Right lobe of liver (tissue), 4 donors: ENCODE measurements around the gene CIZ1.

Experiments
- POLR2A ChIP-seq: fragments of 450-650 bp; IDR thresholded peaks from one replicate; pipeline ENCODE4 v1.6.1; 2017; ENCODE audit warnings: antibody characterized with exemption, mild to moderate bottlenecking
- TF ChIP-seq, protein P1 (sequence below), 4 donors: fragments of 200-600 bp in 3 of 4; fragments of 450-650 bp in 1 of 4; IDR thresholded peaks; one replicate each; pipeline versions ENCODE4 v1.5.1 to v1.8.0; 2016 to 2022; ENCODE audit warnings: antibody characterized with exemption in 4 of 4, mild to moderate bottlenecking in 2 of 4
- donor health status: DM: no; HTN: no; CAD: no.
- donor health status: DM: no; HTN: no; CAD: no.
- donor health status: DM: no; HTN: yes; CAD: no.

DNA sequence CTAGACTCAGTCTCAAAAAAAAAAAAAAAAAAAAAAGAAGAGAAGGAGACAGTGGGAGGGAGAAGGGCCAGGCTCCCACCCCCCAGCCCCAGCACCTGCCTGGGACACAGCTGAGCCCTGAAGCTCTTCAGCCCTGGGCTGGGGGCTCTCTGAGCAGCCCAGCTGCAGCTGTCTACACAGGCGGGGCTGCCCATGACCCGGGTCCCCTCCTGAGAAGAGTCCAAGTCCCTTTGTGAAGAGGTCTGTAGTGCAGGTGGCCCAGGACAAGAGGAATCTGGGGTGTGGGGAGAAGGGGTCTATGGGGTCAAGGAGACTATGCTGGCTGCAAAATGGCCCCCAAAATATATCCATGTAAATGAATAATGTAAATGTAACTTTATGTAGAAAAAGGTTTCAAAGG is 48.8 kb downstream of the CIZ1 start:
- TF ChIP-seq, protein P1, sequence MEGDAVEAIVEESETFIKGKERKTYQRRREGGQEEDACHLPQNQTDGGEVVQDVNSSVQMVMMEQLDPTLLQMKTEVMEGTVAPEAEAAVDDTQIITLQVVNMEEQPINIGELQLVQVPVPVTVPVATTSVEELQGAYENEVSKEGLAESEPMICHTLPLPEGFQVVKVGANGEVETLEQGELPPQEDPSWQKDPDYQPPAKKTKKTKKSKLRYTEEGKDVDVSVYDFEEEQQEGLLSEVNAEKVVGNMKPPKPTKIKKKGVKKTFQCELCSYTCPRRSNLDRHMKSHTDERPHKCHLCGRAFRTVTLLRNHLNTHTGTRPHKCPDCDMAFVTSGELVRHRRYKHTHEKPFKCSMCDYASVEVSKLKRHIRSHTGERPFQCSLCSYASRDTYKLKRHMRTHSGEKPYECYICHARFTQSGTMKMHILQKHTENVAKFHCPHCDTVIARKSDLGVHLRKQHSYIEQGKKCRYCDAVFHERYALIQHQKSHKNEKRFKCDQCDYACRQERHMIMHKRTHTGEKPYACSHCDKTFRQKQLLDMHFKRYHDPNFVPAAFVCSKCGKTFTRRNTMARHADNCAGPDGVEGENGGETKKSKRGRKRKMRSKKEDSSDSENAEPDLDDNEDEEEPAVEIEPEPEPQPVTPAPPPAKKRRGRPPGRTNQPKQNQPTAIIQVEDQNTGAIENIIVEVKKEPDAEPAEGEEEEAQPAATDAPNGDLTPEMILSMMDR (IDR thresholded peaks at IDR 0.05): no peak
- no peak for TF ChIP-seq POLR2A
